ELR (cell line): Measurements from ENCODE around the gene MTAP.
A peak's percentile ranks its signal among the peaks of the same experiment; 100 is the strongest.

Source experiments
- DNase-seq: peaks from one replicate; pipeline ENCODE4 v3.0.0-alpha.2; 2015; ENCODE audit warnings: low read depth

Gene MTAP

GRCh38 chr9:21802418-21803000 lies at the start of gene MTAP:
Gene MTAP, plus strand, starts transcription at chr9:21802636. Its CDS starts 113 bp downstream, at chr9:21802749.
- peak; percentile 93 for DNase-seq

GRCh38 chr9:21753523-21753922 lies 48.9 kb upstream of the MTAP start:
- DNase-seq = no peak

GRCh38 chr9:21754741-21755140 lies 47.7 kb upstream of the MTAP start:
- no peak for DNase-seq

GRCh38 chr9:21758540-21758939 lies 43.9 kb upstream of the MTAP start:
- DNase-seq = no peak

- DNase-seq = no peak
Observed at GRCh38 chr9:21761309-21761901, 41.0 kb upstream of the MTAP start.

- DNase-seq = no peak
Observed at GRCh38 chr9:21762064-21762463, 40.4 kb upstream of the MTAP start.

- DNase-seq = peak; percentile 19
Observed at GRCh38 chr9:21764846-21765245, 37.6 kb upstream of the MTAP start.

- DNase-seq = no peak
Observed at GRCh38 chr9:21766096-21766495, 36.3 kb upstream of the MTAP start.

- DNase-seq = peak; percentile 90
Observed at GRCh38 chr9:21770871-21771560, 31.4 kb upstream of the MTAP start.

GRCh38 chr9:21777701-21778100 lies 24.7 kb upstream of the MTAP start:
- peak; percentile 78 for DNase-seq

GRCh38 chr9:21778304-21778703 lies 24.1 kb upstream of the MTAP start:
- peak; percentile 44 for DNase-seq

- DNase-seq = no peak
Observed at GRCh38 chr9:21779397-21779796, 23.0 kb upstream of the MTAP start.

- no peak for DNase-seq
Observed at GRCh38 chr9:21781656-21782055, 20.8 kb upstream of the MTAP start.

GRCh38 chr9:21782205-21782604 lies 20.2 kb upstream of the MTAP start:
- no peak for DNase-seq

GRCh38 chr9:21788752-21789151 lies 13.7 kb upstream of the MTAP start:
- no peak for DNase-seq

GRCh38 chr9:21789541-21790037 lies 12.8 kb upstream of the MTAP start:
- peak; percentile 93 for DNase-seq

- DNase-seq = no peak
Observed at GRCh38 chr9:21795483-21795882, 7.0 kb upstream of the MTAP start.

GRCh38 chr9:21796768-21797167 lies 5.7 kb upstream of the MTAP start:
- DNase-seq = peak; percentile 54

GRCh38 chr9:21800931-21801682 lies 1.3 kb upstream of the MTAP start:
- no peak for DNase-seq

- DNase-seq = peak; percentile 86
Observed at GRCh38 chr9:21801683-21802417, 586 bp upstream of the MTAP start.

- peak; percentile 36 for DNase-seq
Observed at GRCh38 chr9:21803649-21804048, 1.2 kb downstream of the MTAP start.

- no peak for DNase-seq
Observed at GRCh38 chr9:21804331-21804730, 1.9 kb downstream of the MTAP start.
